Thyroid gland (tissue), 4 donors: ENCODE measurements around the gene SLC26A6.

Experiments
- POLR2A ChIP-seq, 2 donors: fragments of 450-650 bp; IDR thresholded peaks; one replicate each; pipeline ENCODE4 v1.6.1; 2017; ENCODE audit warnings: antibody characterized with exemption in 2 of 2, mild to moderate bottlenecking in 2 of 2, moderate library complexity in 1 of 2
- TF ChIP-seq, protein P1 (sequence below), 6 experiments: fragments of 200-600 bp in 3 of 6; fragments of 450-650 bp in 3 of 6; sonication (generic) in 3 of 6; IDR thresholded peaks; one replicate each; pipeline ENCODE4 v1.5.1; 2016 to 2019; ENCODE audit warnings: antibody characterized with exemption in 6 of 6, mild to moderate bottlenecking in 2 of 6, inconsistent platforms in 1 of 6, moderate library complexity in 1 of 6

DNA sequence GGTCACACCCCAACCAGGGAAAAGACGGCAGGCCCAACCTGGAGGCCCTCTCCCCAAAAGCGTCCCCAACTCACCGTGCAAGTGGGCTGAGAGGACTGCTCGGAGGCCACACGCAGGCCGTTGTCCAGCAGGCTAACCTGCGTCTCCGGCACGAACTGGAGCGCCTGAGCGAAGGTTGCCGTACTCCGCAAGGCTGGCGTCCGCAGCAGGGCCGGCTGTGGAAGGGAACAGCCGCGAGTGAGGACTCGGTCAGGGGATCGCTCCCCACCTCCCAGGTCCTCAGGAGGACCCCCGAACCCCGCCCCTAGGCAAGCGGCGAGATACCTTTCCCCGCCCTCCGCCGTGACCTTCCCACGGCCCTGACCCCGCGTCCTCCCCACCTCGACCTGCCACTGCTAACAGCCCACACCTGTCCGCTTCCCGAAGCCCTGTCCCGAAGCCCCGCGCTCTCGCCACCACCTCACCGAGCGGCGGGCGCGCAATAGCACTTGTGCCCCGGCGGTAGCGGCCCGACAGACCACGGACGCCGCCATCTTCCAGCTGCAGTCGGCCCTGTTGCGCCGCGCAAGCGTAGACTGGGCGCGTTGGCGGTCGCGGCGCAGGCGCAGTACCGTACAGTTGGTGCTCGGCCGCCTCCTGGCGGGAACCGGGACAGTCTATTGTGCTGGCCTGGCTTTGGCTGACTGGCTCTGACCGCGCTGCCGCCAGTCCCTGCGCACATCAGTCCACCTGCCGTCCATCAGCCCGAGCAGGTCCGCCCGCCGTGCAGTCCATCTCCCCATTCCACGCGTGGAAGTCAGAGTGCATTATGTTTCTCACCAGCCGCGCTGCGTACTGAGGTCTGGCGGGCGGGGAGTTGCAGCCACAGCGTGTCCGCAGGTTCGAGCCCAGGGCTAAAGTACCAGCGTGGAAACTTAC lies 25.9 kb downstream of the SLC26A6 start, which contains the start of gene UQCRC1:
- peak in 1 of 2 donors; percentile 94 for TF ChIP-seq POLR2A (IDR thresholded peaks at IDR 0.05)
- TF ChIP-seq, protein P1, sequence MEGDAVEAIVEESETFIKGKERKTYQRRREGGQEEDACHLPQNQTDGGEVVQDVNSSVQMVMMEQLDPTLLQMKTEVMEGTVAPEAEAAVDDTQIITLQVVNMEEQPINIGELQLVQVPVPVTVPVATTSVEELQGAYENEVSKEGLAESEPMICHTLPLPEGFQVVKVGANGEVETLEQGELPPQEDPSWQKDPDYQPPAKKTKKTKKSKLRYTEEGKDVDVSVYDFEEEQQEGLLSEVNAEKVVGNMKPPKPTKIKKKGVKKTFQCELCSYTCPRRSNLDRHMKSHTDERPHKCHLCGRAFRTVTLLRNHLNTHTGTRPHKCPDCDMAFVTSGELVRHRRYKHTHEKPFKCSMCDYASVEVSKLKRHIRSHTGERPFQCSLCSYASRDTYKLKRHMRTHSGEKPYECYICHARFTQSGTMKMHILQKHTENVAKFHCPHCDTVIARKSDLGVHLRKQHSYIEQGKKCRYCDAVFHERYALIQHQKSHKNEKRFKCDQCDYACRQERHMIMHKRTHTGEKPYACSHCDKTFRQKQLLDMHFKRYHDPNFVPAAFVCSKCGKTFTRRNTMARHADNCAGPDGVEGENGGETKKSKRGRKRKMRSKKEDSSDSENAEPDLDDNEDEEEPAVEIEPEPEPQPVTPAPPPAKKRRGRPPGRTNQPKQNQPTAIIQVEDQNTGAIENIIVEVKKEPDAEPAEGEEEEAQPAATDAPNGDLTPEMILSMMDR (IDR thresholded peaks at IDR 0.05): peak; percentile 44 to 96 (median 74)
